ENCODE data around the gene ASIC4.

Gene ASIC4

DNA sequence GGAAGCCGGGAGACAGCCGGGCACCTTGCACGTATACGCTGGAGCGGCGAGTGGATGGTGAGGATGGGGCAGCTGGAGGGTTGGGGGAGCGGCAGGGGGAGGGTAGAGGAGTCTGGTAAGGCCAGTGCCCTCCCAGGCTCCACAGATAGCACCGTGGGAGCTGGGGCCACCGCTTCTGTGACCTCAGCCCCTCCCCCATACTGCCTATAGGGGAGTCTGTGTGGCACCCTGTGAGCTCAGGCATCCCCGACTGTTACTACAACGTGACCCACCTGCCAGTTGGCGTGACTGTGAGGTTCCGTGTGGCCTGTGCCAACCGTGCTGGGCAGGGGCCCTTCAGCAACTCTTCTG is 25.5 kb upstream of the ASIC4 start:
- no peak for DNase-seq
- Mint-ChIP-seq H3K27ac (no peak overlapping the region), H3K4me1 (peaks cover 6 to 7% of the 10 kb centered on the region in 2 donors), H3K9me3 (no peaks in the 10 kb centered on the region), H3K4me3 (no peak overlapping the region), H3K36me3 (no peaks in the 10 kb centered on the region), H3K27me3 (peaks cover 76 to 91% of the 10 kb centered on the region in 2 donors)
- no peak for ATAC-seq (replicated peaks)

DNA sequence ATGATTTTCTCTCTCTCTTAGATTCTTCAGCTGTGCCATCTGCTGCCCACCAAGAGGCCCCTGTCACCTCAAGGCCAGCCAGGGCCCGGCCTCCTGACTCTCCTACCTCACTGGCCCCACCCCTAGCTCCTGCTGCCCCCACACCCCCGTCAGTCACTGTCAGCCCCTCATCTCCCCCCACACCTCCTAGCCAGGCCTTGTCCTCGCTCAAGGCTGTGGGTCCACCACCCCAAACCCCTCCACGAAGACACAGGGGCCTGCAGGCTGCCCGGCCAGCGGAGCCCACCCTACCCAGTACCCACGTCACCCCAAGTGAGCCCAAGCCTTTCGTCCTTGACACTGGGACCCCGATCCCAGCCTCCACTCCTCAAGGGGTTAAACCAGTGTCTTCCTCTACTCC is 25.0 kb upstream of the ASIC4 start:
- ATAC-seq (replicated peaks) = no peak
- Mint-ChIP-seq H3K36me3 (no peaks in the 10 kb centered on the region), H3K27ac (no peak overlapping the region), H3K9me3 (no peaks in the 10 kb centered on the region), H3K4me1 (peaks cover under 1 to 3% of the 10 kb centered on the region in 2 donors), H3K4me3 (no peak overlapping the region), H3K27me3 (peaks cover 79 to 91% of the 10 kb centered on the region in 2 donors)
- no peak for DNase-seq

DNA sequence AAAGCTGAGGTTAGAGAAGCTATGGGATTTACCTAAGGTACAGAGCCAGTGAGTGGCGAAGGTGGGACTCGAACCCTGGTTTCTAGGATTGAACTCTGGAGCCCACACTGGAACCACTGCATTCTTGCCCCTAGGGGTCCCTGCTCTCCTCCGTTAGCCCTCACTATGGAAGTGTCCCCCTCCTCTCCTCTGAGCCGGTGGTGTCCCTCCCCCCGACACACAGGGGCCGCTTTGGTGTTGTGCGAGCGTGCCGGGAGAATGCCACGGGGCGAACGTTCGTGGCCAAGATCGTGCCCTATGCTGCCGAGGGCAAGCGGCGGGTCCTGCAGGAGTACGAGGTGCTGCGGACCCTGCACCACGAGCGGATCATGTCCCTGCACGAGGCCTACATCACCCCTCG is 24.1 kb upstream of the ASIC4 start:
- Mint-ChIP-seq H3K9me3 (no peaks in the 10 kb centered on the region), H3K4me3 (no peak overlapping the region), H3K36me3 (no peaks in the 10 kb centered on the region), H3K4me1 (peaks cover under 1 to 3% of the 10 kb centered on the region in 2 donors), H3K27me3 (peaks cover 82 to 90% of the 10 kb centered on the region in 2 donors), H3K27ac (no peak overlapping the region)
- DNase-seq (no peak), ATAC-seq (replicated peaks) (no peak)

DNA sequence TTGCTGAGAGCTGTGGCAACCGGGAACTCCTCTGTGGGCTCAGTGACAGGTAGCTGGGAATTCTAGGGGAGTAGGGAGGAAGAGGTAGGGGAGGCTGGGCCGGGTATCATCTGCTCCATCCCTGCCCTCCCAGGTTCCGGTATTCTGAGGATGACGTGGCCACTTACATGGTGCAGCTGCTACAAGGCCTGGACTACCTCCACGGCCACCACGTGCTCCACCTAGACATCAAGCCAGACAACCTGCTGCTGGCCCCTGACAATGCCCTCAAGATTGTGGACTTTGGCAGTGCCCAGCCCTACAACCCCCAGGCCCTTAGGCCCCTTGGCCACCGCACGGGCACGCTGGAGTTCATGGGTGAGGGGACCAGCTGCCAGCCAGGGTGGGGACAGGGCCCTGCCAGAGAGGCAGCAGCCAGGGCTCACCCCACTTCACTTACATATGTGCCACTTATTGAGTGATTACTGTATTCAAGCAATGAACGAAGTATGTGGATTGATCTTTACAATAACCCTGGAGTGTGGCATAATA is 23.6 kb upstream of the ASIC4 start:
- no peak overlapping the region for H3K27ac Mint-ChIP-seq
- H3K9me3 Mint-ChIP-seq = no peaks in the 10 kb centered on the region
- ATAC-seq (replicated peaks) = no peak
- H3K27me3 Mint-ChIP-seq = peaks cover 80 to 89% of the 10 kb centered on the region in 2 donors
- no peaks in the 10 kb centered on the region for H3K36me3 Mint-ChIP-seq
- no peak overlapping the region for H3K4me3 Mint-ChIP-seq
- DNase-seq = no peak
- peaks cover 4 to 6% of the 10 kb centered on the region in 2 donors for H3K4me1 Mint-ChIP-seq

DNA sequence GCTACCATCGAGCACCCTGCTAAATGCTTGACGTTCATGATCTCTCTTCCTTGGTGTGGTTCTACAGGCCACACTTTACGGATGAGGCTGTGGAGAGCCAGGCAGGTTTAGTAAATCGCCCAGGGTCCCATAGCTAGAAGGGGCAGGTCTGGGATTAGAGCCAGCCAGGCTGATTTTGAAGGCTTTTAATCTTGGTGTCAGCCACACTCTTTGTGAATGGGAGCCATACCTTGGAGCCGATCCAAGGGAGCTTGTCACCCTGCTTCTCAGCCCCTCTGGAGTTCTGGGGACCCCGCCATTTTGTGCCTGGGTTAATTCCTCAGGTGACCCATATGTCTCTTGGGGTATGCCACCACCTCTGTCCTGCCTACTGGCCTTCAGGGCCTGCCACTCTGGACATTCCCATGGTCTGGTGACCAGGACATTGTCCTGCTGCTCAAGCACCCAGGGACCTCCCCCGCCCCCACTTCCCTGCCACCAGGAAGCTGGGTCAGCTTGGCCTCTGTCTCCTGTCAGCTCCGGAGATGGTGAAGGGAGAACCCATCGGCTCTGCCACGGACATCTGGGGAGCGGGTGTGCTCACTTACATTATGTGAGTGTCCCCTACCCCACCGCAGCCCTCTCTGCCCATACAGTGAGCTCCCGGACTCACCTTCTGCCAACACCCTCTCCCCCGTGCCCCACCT is 22.9 kb upstream of the ASIC4 start:
- H3K4me1 Mint-ChIP-seq = peaks cover 6 to 10% of the 10 kb centered on the region in 2 donors
- no peaks in the 10 kb centered on the region for H3K9me3 Mint-ChIP-seq
- H3K27ac Mint-ChIP-seq = no peak overlapping the region
- peaks cover 77 to 86% of the 10 kb centered on the region in 2 donors for H3K27me3 Mint-ChIP-seq
- DNase-seq (no peak), ATAC-seq (replicated peaks) (no peak)
- no peak overlapping the region for H3K4me3 Mint-ChIP-seq
- no peaks in the 10 kb centered on the region for H3K36me3 Mint-ChIP-seq

DNA sequence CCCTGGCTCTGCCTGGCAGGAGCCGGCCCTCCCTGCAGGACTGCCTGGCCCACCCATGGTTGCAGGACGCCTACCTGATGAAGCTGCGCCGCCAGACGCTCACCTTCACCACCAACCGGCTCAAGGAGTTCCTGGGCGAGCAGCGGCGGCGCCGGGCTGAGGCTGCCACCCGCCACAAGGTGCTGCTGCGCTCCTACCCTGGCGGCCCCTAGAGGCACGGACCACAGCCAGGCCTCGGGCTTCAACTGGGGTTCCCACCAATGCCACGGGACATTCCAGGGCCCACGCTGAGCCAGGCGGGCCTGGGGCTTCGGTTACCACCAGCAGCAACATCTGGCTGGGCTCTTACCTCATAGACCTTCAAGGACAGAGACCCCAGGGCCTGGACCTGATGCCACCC is 21.7 kb upstream of the ASIC4 start:
- DNase-seq (no peak), ATAC-seq (replicated peaks) (no peak)
- no peaks in the 10 kb centered on the region for H3K36me3 Mint-ChIP-seq
- H3K27ac Mint-ChIP-seq = no peak overlapping the region
- H3K9me3 Mint-ChIP-seq = no peaks in the 10 kb centered on the region
- peaks cover 78 to 86% of the 10 kb centered on the region in 2 donors for H3K27me3 Mint-ChIP-seq
- no peak overlapping the region for H3K4me3 Mint-ChIP-seq
- H3K4me1 Mint-ChIP-seq = peaks cover 12 to 20% of the 10 kb centered on the region in 2 donors

DNA sequence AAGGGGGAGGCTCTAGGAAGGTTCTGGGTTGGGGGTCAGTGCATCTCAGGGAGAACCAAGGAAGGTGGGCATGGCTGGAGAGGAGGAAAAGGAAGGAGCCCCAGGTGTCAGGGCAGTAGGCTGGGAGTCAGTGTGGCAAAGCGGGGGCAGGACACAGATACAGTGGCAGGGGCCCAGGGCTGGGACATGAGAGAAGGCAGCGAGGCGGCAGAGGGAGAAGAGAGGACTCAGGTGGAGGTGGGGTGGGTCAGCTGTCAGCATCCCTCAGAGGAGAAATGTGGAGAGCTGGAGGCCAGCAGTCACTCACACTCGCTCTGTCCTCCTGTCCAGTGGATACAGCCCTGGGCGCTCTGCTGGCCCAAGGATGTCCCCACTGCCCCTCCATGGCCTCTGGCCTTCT is 21.2 kb upstream of the ASIC4 start:
- peaks cover 74 to 84% of the 10 kb centered on the region in 2 donors for H3K27me3 Mint-ChIP-seq
- H3K9me3 Mint-ChIP-seq = no peaks in the 10 kb centered on the region
- H3K4me3 Mint-ChIP-seq = no peak overlapping the region
- H3K4me1 Mint-ChIP-seq = peaks cover 13 to 25% of the 10 kb centered on the region in 2 donors
- no peak overlapping the region for H3K27ac Mint-ChIP-seq
- ATAC-seq (replicated peaks) = no peak
- no peak for DNase-seq
- no peaks in the 10 kb centered on the region for H3K36me3 Mint-ChIP-seq

DNA sequence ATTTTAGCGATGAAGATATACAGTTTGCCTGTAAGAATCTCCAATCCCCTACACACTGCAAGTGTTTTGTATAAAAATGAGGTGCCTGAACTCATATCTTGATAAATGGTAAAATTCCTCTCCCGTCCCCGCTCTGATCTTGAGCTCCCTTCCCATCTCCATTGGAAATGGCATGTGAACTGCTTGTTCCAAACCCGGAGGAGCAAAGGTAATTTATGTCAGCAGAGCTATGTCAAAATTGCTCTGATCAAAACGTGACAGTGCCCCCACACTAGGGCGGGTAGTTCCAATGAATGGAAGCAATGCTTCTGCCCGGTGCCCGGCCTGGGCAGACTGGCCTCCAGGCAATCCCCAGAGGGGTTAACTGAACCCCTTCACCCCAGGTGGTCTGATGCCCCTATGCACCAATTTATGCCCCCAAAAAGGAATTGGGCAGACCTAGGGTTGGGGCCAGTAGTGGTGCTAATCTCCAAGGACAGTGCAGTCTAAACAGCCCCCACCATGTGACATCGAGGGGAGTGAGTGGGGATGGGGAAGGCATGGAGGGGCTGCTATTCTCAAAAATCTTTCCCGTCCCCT is 19.2 kb upstream of the ASIC4 start:
- H3K36me3 Mint-ChIP-seq = peaks cover 5 to 9% of the 10 kb centered on the region in 2 donors
- DNase-seq (no peak), ATAC-seq (replicated peaks) (no peak)
- no peaks in the 10 kb centered on the region for H3K9me3 Mint-ChIP-seq
- H3K4me3 Mint-ChIP-seq = no peak overlapping the region
- no peak overlapping the region for H3K27ac Mint-ChIP-seq
- H3K4me1 Mint-ChIP-seq = peaks cover 28 to 44% of the 10 kb centered on the region in 2 donors
- peaks cover 65 to 72% of the 10 kb centered on the region in 2 donors for H3K27me3 Mint-ChIP-seq

DNA sequence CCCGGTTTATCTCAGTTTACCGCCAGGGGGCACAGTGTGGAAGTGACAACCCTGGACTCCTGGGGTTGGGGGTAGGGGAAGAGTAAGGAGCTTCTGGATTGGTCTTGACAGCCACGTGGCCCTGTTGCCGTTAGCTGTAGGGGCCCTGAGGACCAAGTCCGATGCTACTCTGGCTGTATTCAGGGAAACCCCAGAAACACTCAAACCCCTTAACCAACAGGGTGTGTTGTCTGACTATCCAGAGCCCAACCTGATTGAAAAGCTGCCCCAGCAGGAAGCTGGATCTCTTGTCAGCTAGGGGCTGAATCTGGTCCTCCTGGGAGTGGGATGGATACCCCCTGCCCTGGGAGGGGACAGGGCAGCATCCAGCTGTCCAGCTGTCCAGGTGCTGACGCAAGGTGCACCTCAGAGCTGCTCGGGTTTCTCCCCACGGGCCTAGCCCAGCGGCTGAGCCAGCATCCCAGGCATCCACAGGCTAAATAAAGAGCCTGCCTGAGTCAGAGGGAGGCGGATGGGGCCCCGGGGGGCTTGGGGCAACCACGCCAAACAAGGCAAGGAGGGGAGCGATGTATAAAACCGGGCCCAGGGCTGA is 18.7 kb upstream of the ASIC4 start:
- Mint-ChIP-seq H3K4me3 (no peak overlapping the region), H3K27ac (no peak overlapping the region), H3K4me1 (peaks cover 28 to 48% of the 10 kb centered on the region in 2 donors), H3K27me3 (peaks cover 61 to 66% of the 10 kb centered on the region in 2 donors), H3K9me3 (no peaks in the 10 kb centered on the region), H3K36me3 (peaks cover 5 to 9% of the 10 kb centered on the region in 2 donors)
- ATAC-seq (replicated peaks) (peak; percentile 12 to 16), DNase-seq (peak; percentile 31)

DNA sequence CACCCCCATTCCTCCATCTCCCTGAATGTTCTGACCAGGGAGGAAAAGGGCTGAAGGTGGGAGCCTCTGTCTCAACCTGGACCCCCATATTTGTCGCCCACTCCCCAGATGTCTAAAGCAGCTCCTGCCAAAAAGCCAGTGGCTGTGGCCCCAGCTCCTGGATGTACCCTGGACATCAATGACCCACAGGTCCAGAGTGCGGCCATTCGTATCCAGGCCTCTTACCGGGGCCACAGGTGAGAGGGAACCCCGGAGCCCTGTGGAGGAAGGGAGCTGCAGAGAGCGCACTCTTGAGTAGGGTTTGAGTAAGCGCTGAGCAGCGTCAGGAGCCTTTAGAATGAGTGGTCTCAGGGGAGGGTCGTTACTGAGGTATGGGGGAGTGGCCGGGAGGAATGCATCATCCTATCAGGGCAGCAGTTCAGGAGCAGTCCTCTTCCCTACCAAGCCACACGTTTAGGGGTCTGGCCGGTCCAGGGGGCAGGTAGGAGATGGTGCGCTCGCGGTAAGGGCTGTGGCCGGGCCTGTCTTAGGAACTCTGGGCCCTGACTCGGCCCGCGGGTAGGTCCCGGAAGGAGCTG is 17.9 kb upstream of the ASIC4 start:
- peaks cover 29 to 48% of the 10 kb centered on the region in 2 donors for H3K4me1 Mint-ChIP-seq
- peak overlapping the region; percentile 26 for H3K27ac Mint-ChIP-seq
- no peaks in the 10 kb centered on the region for H3K9me3 Mint-ChIP-seq
- DNase-seq = no peak
- peaks cover 56 to 63% of the 10 kb centered on the region in 2 donors for H3K27me3 Mint-ChIP-seq
- H3K36me3 Mint-ChIP-seq = peaks cover 6 to 11% of the 10 kb centered on the region in 2 donors
- peak overlapping the region; percentile 6 to 42 for H3K4me3 Mint-ChIP-seq
- no peak for ATAC-seq (replicated peaks)

DNA sequence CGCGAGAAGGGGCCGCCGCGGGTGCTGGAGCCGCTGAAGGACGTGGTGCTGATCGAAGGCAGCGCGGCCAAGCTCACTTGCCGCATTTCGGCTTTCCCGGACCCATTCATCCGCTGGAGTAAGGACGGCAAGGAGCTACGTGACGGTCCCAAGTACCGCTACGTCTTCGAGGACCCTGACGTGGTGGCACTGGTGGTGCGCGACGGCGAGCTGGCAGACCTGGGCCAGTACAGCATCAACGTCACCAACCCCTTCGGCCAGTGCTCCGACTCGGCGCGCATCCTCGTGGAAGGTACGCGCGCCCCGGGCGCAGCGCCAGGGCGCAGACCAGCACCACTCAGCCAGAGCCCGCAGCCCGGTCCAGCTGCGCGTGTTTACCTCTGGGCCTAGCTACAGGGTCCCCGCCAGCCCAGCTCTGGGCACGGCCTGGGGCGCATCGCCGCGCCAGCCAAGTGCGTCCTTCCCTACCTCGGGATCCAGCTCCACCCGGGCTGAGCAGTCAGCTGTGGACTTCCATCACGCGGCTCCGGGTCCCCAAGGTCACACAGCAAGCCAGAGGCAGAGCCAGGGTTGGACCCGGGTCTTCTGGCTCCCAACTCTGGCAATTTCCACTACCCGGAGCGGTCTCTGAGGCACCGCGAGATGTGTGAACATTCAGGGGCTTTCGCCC is 17.3 kb upstream of the ASIC4 start:
- no peaks in the 10 kb centered on the region for H3K9me3 Mint-ChIP-seq
- peaks cover 33 to 48% of the 10 kb centered on the region in 2 donors for H3K4me1 Mint-ChIP-seq
- ATAC-seq (replicated peaks) (no peak), DNase-seq (no peak)
- peaks cover 52 to 59% of the 10 kb centered on the region in 2 donors for H3K27me3 Mint-ChIP-seq
- peaks cover 12 to 17% of the 10 kb centered on the region in 2 donors for H3K36me3 Mint-ChIP-seq
- peak overlapping the region; percentile 91 to 94 for H3K4me3 Mint-ChIP-seq
- H3K27ac Mint-ChIP-seq = no peak overlapping the region

DNA sequence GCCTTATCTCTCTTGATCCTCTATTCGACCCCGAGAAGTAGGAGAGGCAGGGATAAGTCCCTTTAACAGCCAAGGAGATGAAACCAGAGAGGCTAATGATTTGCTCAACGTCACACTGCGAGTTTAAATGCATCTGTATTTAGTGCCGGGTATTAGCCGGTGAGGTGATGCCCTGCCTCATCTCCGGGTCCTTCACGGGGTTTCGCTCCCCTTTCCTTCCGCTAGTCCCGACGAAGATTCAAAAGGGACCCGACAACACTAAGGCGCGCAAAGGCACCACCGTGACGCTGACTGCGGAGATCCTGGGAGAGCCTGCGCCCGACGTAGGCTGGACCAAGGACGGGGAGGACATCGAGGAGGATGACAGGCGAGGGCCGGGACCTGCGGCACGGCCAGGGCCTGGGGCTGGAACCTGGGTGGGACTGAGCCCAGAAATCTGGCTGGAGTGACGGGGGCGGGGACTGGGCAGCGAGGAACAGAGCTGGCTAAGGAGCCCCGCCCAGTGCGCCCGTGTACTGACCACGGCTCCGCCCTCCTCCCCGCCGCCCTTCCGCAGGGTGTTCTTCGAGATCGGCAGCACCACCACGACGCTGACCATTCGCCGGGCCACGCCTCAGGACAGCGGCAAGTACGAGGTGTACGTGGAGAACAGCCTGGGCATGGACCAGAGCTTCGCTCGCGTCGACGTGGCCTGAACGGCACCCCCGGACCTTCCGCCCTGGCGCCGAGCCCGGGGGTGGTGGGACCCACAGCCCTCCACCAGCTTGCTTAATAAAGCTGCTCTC is 16.6 kb upstream of the ASIC4 start:
- Mint-ChIP-seq H3K4me1 (peaks cover 33 to 48% of the 10 kb centered on the region in 2 donors), H3K4me3 (peak overlapping the region; percentile 91 to 94), H3K27ac (peak overlapping the region; percentile 93), H3K9me3 (no peaks in the 10 kb centered on the region), H3K36me3 (peaks cover 13 to 22% of the 10 kb centered on the region in 2 donors), H3K27me3 (peaks cover 45 to 51% of the 10 kb centered on the region in 2 donors)
- DNase-seq (no peak), ATAC-seq (replicated peaks) (peak; percentile 11 to 19)

DNA sequence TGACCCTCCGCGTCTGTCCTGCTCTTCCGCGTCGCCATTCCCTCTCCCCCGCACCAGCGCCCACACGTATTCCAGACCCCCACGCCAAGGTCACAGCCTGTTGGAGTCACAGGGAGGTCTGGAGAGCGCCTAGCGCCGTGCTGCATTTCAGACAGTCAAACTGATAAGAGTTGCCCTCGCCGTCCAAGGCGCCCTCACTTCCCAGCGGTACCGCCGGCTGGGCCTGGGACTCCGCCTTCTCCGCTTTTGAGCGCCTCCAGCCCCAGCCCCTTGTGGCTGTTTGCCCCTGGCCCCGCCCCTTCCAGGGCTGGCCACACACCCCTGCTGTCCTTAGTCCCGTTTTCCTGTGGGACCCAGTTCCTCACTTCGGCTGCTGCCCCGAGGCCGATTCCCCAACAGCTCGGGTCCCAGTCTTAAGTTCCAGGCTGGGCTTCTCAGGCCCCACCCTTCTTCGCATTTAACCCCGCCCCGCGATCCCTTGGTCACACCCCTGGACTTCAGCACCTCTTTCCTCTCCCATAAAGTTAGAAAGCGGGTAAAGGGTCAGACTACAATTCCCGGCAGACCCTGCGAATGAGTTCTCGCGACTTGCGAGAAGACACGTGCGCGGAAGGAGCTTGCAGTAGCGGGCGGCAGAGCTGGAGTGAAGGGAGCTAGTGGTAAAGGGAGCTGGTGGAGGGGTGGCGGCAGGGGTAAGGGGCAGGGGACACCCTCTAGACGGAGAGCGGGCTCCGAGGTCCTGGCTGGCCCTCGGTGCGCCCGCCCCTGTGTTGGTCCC is 15.8 kb upstream of the ASIC4 start, which contains the start of gene GMPPA:
Gene GMPPA, plus strand, starts transcription at position 612 of the 778 bp plus-strand sequence. CDS start 1,085 bp downstream, outside the sequence.
- H3K9me3 Mint-ChIP-seq = no peaks in the 10 kb centered on the region
- peaks cover 14 to 24% of the 10 kb centered on the region in 2 donors for H3K36me3 Mint-ChIP-seq
- peak; percentile 95 for DNase-seq
- ATAC-seq (replicated peaks) = peak; percentile 95 to 96
- H3K4me3 Mint-ChIP-seq = peak within 1 kb of the TSS; percentile 91 to 94
- H3K27ac Mint-ChIP-seq = peak within 1 kb of the TSS; percentile 93
- peaks cover 37 to 44% of the 10 kb centered on the region in 2 donors for H3K27me3 Mint-ChIP-seq
- peaks cover 33 to 48% of the 10 kb centered on the region in 2 donors for H3K4me1 Mint-ChIP-seq
